ENCODE data around the gene TRAF3. TPM values are rescaled to one million over a fixed set of nuclear protein-coding genes. Genes with fewer than 3 reads are reported as not detected.

TRAF3 gene
- total and polyA plus RNA-seq, 4 donors = 2.1 to 12.0 (median 5.2) TPM

DNA sequence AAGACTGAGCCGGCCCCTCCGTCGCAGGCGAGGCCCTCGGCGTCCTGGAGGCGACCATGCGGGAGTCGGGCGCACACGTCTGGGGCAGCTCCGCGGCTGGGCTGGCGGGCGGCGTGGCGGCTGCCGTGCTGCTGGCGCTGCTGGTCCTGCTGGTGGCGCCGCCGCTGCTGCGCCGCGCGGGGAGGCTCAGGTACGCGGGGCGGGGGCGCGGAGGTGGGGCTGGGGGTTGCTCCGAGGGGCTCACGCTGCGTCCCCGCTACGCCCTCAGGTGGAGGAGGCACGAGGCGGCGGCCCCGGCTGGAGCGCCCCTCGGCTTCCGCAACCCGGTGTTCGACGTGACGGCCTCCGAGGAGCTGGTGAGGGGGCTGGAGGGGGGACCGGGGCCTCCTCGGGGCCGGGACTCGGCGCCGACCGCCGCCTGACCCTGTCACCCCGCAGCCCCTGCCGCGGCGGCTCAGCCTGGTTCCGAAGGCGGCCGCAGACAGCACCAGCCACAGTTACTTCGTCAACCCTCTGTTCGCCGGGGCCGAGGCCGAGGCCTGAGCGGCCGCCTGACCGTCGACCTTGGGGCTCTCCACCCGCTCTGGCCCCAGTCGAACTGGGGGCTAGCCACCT is 153.0 kb downstream of the TRAF3 start:
- Histone ChIP-seq H3K4me3 (ENCODE audit: low read depth in 1 of 3, low read length in 3 of 3) (no peak overlapping the region), H3K27me3 (ENCODE audit: control insufficient read depth in 4 of 4, insufficient read depth in 4 of 4, low read length in 3 of 4) (peaks cover 0 to 2% (median 0%) of the 10 kb centered on the region in 4 donors)
- WGBS = 51% methylated on average over 74 of the region's 74 CpGs

DNA sequence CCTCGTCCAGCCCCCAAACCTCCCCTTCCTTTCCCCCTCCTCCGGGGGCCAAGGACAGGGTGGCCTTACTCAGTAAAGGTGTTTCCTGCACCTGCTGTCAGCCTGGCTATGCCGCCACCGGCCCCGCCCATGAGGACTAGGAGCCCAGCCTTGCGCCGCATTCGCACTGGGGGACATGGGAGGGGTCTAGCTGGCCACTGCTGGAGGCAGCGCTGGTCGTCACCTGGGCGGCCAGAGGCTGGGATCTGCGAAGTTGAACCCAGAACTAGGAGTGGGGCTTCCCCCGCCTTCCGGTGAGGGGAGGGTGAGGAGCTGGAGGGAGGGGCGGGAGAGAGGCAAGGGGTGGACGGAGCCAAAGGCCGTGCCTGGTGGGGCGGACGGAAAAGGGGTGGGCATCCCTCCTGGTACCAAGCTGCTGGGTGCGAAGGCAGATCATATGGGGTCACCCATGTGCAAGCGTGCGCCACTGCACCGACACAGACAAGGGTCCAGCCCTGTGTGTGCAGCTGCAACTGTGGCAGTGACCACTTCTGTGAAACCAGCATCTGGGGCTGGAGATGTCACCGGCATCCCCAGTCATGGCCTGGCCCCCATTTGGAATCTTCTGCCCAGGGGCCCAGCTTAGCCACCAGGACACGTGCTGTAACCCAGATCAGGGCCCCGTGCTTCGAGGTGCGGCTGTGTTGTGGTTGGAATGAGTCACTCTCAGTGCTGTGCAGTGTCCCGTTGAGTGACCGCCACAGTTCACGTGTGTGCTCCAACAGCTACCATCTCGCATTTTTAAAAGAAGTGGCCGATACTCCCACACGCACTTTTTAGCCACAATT is 153.7 kb downstream of the TRAF3 start:
- Histone ChIP-seq H3K27me3 (ENCODE audit: control insufficient read depth in 4 of 4, insufficient read depth in 4 of 4, low read length in 3 of 4) (peaks cover 0 to 2% (median 0%) of the 10 kb centered on the region in 4 donors), H3K4me3 (ENCODE audit: low read depth in 1 of 3, low read length in 3 of 3) (no peak overlapping the region), H3K27ac (ENCODE audit: low read depth in 1 of 2, low read length in 2 of 2) (no peak overlapping the region), H3K36me3 (ENCODE audit: control insufficient read depth in 4 of 4, insufficient read depth in 3 of 4, low read depth in 1 of 4, low read length in 3 of 4) (peaks cover 0 to 3% (median 0%) of the 10 kb centered on the region in 4 donors), H3K4me1 (ENCODE audit: control insufficient read depth in 4 of 4, insufficient read depth in 4 of 4, low read length in 3 of 4) (peaks cover 2 to 28% (median 19%) of the 10 kb centered on the region in 4 donors), H3K9ac (ENCODE audit: low read depth in 1 of 2, low read length in 2 of 2) (no peak overlapping the region), H3K9me3 (ENCODE audit: control insufficient read depth in 4 of 4, low read length in 3 of 4) (no peaks in the 10 kb centered on the region)
- 84% methylated on average over 34 of the region's 34 CpGs for WGBS
- TF ChIP-seq SP1 (IDR thresholded peaks at IDR 0.05) = no peak
- no peak for TF ChIP-seq FOXA2 (IDR thresholded peaks at IDR 0.05)
- TF ChIP-seq NR2F2 (IDR thresholded peaks at IDR 0.05) = no peak
- no peak for TF ChIP-seq MAX (IDR thresholded peaks at IDR 0.05)
- no peak for TF ChIP-seq REST (IDR thresholded peaks at IDR 0.05)
- TF ChIP-seq, protein P1, sequence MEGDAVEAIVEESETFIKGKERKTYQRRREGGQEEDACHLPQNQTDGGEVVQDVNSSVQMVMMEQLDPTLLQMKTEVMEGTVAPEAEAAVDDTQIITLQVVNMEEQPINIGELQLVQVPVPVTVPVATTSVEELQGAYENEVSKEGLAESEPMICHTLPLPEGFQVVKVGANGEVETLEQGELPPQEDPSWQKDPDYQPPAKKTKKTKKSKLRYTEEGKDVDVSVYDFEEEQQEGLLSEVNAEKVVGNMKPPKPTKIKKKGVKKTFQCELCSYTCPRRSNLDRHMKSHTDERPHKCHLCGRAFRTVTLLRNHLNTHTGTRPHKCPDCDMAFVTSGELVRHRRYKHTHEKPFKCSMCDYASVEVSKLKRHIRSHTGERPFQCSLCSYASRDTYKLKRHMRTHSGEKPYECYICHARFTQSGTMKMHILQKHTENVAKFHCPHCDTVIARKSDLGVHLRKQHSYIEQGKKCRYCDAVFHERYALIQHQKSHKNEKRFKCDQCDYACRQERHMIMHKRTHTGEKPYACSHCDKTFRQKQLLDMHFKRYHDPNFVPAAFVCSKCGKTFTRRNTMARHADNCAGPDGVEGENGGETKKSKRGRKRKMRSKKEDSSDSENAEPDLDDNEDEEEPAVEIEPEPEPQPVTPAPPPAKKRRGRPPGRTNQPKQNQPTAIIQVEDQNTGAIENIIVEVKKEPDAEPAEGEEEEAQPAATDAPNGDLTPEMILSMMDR (IDR thresholded peaks at IDR 0.05; ENCODE audit: low read depth, low read length, missing input control) = no peak
- TF ChIP-seq FOXA1 (IDR thresholded peaks at IDR 0.05) = no peak
- no peak for TF ChIP-seq ATF3 (IDR thresholded peaks at IDR 0.05)
- no peak for TF ChIP-seq JUND (IDR thresholded peaks at IDR 0.05)
- TF ChIP-seq TAF1 (conservative IDR thresholded peaks at IDR 0.05) = no peak
- TF ChIP-seq ZBTB33 (IDR thresholded peaks at IDR 0.05) = no peak
- TF ChIP-seq EGR1 (IDR thresholded peaks at IDR 0.05; ENCODE audit: low read depth in 2 of 2) = no peak
- no peak for TF ChIP-seq GABPA (IDR thresholded peaks at IDR 0.05 in 1 of 2, conservative IDR thresholded peaks at IDR 0.05 in 1 of 2)
- TF ChIP-seq HNF4A (conservative IDR thresholded peaks at IDR 0.05) = no peak
- no peak for TF ChIP-seq RXRA (IDR thresholded peaks at IDR 0.05)
- TF ChIP-seq YY1 (IDR thresholded peaks at IDR 0.05) = no peak
- no peak for TF ChIP-seq HNF4G (IDR thresholded peaks at IDR 0.05)
- no peak for TF ChIP-seq RAD21 (IDR thresholded peaks at IDR 0.05)
- DNase-seq (ENCODE audit: low spot score) = no peak

More for the DNA sequence above, 153.0 kb downstream of the TRAF3 start:
- Histone ChIP-seq H3K27ac (ENCODE audit: low read depth in 1 of 2, low read length in 2 of 2) (no peak overlapping the region), H3K9me3 (ENCODE audit: control insufficient read depth in 4 of 4, low read length in 3 of 4) (no peaks in the 10 kb centered on the region), H3K9ac (ENCODE audit: low read depth in 1 of 2, low read length in 2 of 2) (no peak overlapping the region), H3K4me1 (ENCODE audit: control insufficient read depth in 4 of 4, insufficient read depth in 4 of 4, low read length in 3 of 4) (peaks cover 2 to 28% (median 19%) of the 10 kb centered on the region in 4 donors), H3K36me3 (ENCODE audit: control insufficient read depth in 4 of 4, insufficient read depth in 3 of 4, low read depth in 1 of 4, low read length in 3 of 4) (peaks cover 0 to 3% (median 0%) of the 10 kb centered on the region in 4 donors)
- DNase-seq (ENCODE audit: low spot score) = no peak
- TF ChIP-seq HNF4A (conservative IDR thresholded peaks at IDR 0.05) = no peak

Data from liver (tissue), 9 donors.